HepG2 (cell line): ENCODE data around the gene B4GALT2. TPM values are rescaled to one million over a fixed set of nuclear protein-coding genes. Genes with fewer than 3 reads are reported as not detected.

Source experiments
- AGO2 ChIP-seq: fragments of 200-400 bp; formaldehyde crosslinking; optimal IDR thresholded peaks from 2 replicates; pipeline ENCODE3; 2017; ENCODE audit warnings: mild to moderate bottlenecking, low read depth, low read length, moderate library complexity
- ATAD3A ChIP-seq: sonication (generic); formaldehyde crosslinking; IDR thresholded peaks from 2 replicates; pipeline ENCODE4 v1.4.0; 2020; ENCODE audit warnings: missing genetic modification reagents
- ATF2 ChIP-seq: sonication (generic); formaldehyde crosslinking; IDR thresholded peaks from 2 replicates; pipeline ENCODE4 v1.4.0; 2020; ENCODE audit warnings: missing genetic modification reagents
- ELF4 ChIP-seq: sonication (generic); formaldehyde crosslinking; IDR thresholded peaks from 2 replicates; pipeline ENCODE4 v1.5.0; 2020; ENCODE audit warnings: missing genetic modification reagents, mild to moderate bottlenecking, moderate library complexity, borderline replicate concordance
- FIP1L1 ChIP-seq: fragments of 200-400 bp; formaldehyde crosslinking; IDR thresholded peaks from 2 replicates; pipeline ENCODE4 v1.6.1; 2018; ENCODE audit warnings: low read depth, mild to moderate bottlenecking, low read length, moderate library complexity, borderline replicate concordance; ENCODE audit not compliant: insufficient read depth
- FOXA3 ChIP-seq: IDR thresholded peaks from 2 replicates; pipeline ENCODE4 v1.6.1; 2016; ENCODE audit warnings: missing genetic modification reagents, missing compliant biosample characterization
- HES4 ChIP-seq: sonication (generic); formaldehyde crosslinking; IDR thresholded peaks from 2 replicates; pipeline ENCODE4 v1.9.0; 2021; ENCODE audit warnings: mild to moderate bottlenecking, missing genetic modification reagents, borderline replicate concordance
- HOXA3 ChIP-seq: sonication (generic); formaldehyde crosslinking; IDR thresholded peaks from 2 replicates; pipeline ENCODE4 v1.5.0; 2020; ENCODE audit warnings: missing genetic modification reagents
- KLF11 ChIP-seq: IDR thresholded peaks from 2 replicates; pipeline ENCODE4 v1.6.1; 2016; ENCODE audit warnings: missing compliant biosample characterization
- MATR3 ChIP-seq: sonication (generic); formaldehyde crosslinking; IDR thresholded peaks from 2 replicates; pipeline ENCODE4 v1.4.0; 2020; ENCODE audit warnings: missing genetic modification reagents
- MED13 ChIP-seq: sonication (generic); formaldehyde crosslinking; IDR thresholded peaks from 2 replicates; pipeline ENCODE4 v1.5.0; 2020; ENCODE audit warnings: missing genetic modification reagents
- MED8 ChIP-seq: sonication (generic); formaldehyde crosslinking; IDR thresholded peaks from 2 replicates; pipeline ENCODE4 v1.8.1; 2023; ENCODE audit warnings: mild to moderate bottlenecking, missing genetic modification reagents; ENCODE audit not compliant: insufficient replicate concordance
- NCOR1 ChIP-seq: fragments of 200-600 bp; sonication (generic); IDR thresholded peaks from 2 replicates; pipeline ENCODE4 v1.7.0; 2017; ENCODE audit warnings: antibody characterized with exemption, low read length, borderline replicate concordance
- ONECUT2 ChIP-seq: sonication (generic); formaldehyde crosslinking; IDR thresholded peaks from 2 replicates; pipeline ENCODE4 v1.4.0; 2020; ENCODE audit warnings: missing genetic modification reagents
- PHF21A ChIP-seq: sonication (generic); formaldehyde crosslinking; IDR thresholded peaks from 2 replicates; pipeline ENCODE4 v1.5.0; 2020; ENCODE audit warnings: mild to moderate bottlenecking, missing genetic modification reagents
- PLRG1 ChIP-seq: fragments of 450-650 bp; conservative IDR thresholded peaks from 2 replicates; pipeline ENCODE4 v1.6.1; 2016
- POGZ ChIP-seq: sonication (generic); formaldehyde crosslinking; IDR thresholded peaks from 2 replicates; pipeline ENCODE4 v1.4.0; 2020; ENCODE audit warnings: mild to moderate bottlenecking, missing genetic modification reagents
- SATB2 ChIP-seq: sonication (generic); formaldehyde crosslinking; IDR thresholded peaks from 2 replicates; pipeline ENCODE4 v1.5.0; 2020; ENCODE audit warnings: missing genetic modification reagents
- SKI ChIP-seq: fragments of 450-650 bp; IDR thresholded peaks from one replicate; pipeline ENCODE4 v1.6.1; 2018; ENCODE audit warnings: mild to moderate bottlenecking; ENCODE audit not compliant: partially characterized antibody
- STAT5B ChIP-seq: sonication (generic); formaldehyde crosslinking; IDR thresholded peaks from 2 replicates; pipeline ENCODE4 v1.4.0; 2020; ENCODE audit warnings: missing genetic modification reagents
- TOE1 ChIP-seq: sonication (generic); formaldehyde crosslinking; IDR thresholded peaks from 2 replicates; pipeline ENCODE4 v1.4.0; 2020; ENCODE audit warnings: mild to moderate bottlenecking, missing genetic modification reagents
- TSC22D2 ChIP-seq: sonication (generic); formaldehyde crosslinking; IDR thresholded peaks from 2 replicates; pipeline ENCODE4 v1.5.1; 2020; ENCODE audit warnings: missing genetic modification reagents, mild to moderate bottlenecking, borderline replicate concordance
- ZMYM2 ChIP-seq: sonication (generic); formaldehyde crosslinking; IDR thresholded peaks from 2 replicates; pipeline ENCODE4 v1.8.0; 2022; ENCODE audit warnings: mild to moderate bottlenecking, missing genetic modification reagents
- ZNF232 ChIP-seq: sonication (generic); formaldehyde crosslinking; IDR thresholded peaks from 2 replicates; pipeline ENCODE4 v1.4.0; 2020; ENCODE audit warnings: missing genetic modification reagents, borderline replicate concordance
- ZNF274 ChIP-seq: sonication (generic); formaldehyde crosslinking; IDR thresholded peaks from 2 replicates; pipeline ENCODE4 v1.5.1; 2020; ENCODE audit warnings: mild to moderate bottlenecking, missing genetic modification reagents
- ZNF331 ChIP-seq: sonication (generic); formaldehyde crosslinking; IDR thresholded peaks from 2 replicates; pipeline ENCODE4 v1.4.0; 2020; ENCODE audit warnings: missing genetic modification reagents
- ZNF567 ChIP-seq: sonication (generic); formaldehyde crosslinking; IDR thresholded peaks from 2 replicates; pipeline ENCODE4 v1.8.1; 2023; ENCODE audit warnings: mild to moderate bottlenecking, missing genetic modification reagents, borderline replicate concordance
- ZNF773 ChIP-seq: sonication (generic); formaldehyde crosslinking; IDR thresholded peaks from 2 replicates; pipeline ENCODE4 v1.4.0; 2020; ENCODE audit warnings: missing genetic modification reagents, borderline replicate concordance
- ZNF782 ChIP-seq: sonication (generic); formaldehyde crosslinking; IDR thresholded peaks from 2 replicates; pipeline ENCODE4 v1.4.0; 2020; ENCODE audit warnings: missing genetic modification reagents, mild to moderate bottlenecking, borderline replicate concordance
- ZNF891 ChIP-seq: sonication (generic); formaldehyde crosslinking; IDR thresholded peaks from 2 replicates; pipeline ENCODE4 v1.5.0; 2020; ENCODE audit warnings: mild to moderate bottlenecking, missing genetic modification reagents
- polyA plus RNA-seq, 8 experiments: library from polyadenylated mRNA; depleted of rRNA in 3 of 8; stranded (reverse) in 7 of 8; unstranded in 1 of 8; fragments of >200 nt; fragmentation: Illumina TruSeq in 4 of 8; extraction: Trizol in 4 of 8; gene quantifications; 2 replicates each; pipeline versions ENCODE4 v1.2.1 to v1.2.3, GENCODE V29; 2011 to 2016; ENCODE audit warnings: low read depth in 4 of 8, missing spikeins in 1 of 8, mixed read lengths in 1 of 8; ENCODE audit not compliant: insufficient read depth in 1 of 8
- total RNA-seq, 5 experiments: library from RNA; depleted of rRNA; stranded (reverse); fragments of >200 nt; fragmentation: Illumina TruSeq; extraction: Trizol; gene quantifications; 2 replicates each; pipeline ENCODE4 v1.2.3, GENCODE V29; 2016; ENCODE audit warnings: low read depth in 1 of 5
- TF ChIP-seq, protein P1 (sequence below): sonication (generic); formaldehyde crosslinking; IDR thresholded peaks from 2 replicates; pipeline ENCODE4 v1.4.0; 2020; ENCODE audit warnings: low read depth, mild to moderate bottlenecking, missing genetic modification reagents

B4GALT2 gene
- total and polyA plus RNA-seq, 2 of the 13 experiments (the other 11 are each of a cell fraction or from before 2014, with no cell fraction given), result 41.9 to 78.0 TPM

- TF ChIP-seq HES4 (peak; percentile 57; the same call in 1 of the 2 replicates), FIP1L1 (no peak), TOE1 (CRISPR knock-in tag) (no peak), MED13 (CRISPR knock-in tag) (no peak), ZNF891 (CRISPR knock-in tag) (peak; percentile 47; the same call in 1 of the 2 replicates), ZMYM2 (CRISPR knock-in tag) (peak; percentile 16; the same call in 1 of the 2 replicates), STAT5B (CRISPR knock-in tag) (no peak), ZNF274 (CRISPR knock-in tag) (peak; percentile 35; the same call in 1 of the 2 replicates), POGZ (CRISPR knock-in tag) (peak; percentile 46), SKI (peak; percentile 9), PHF21A (peak; percentile 42; the same call in 1 of the 2 replicates), KLF11 (no peak), NCOR1 (no peak), FOXA3 (CRISPR knock-in tag) (no peak), ZNF567 (CRISPR knock-in tag) (no peak), ZNF232 (CRISPR knock-in tag) (no peak), AGO2 (peak; percentile 98), MED8 (no peak), ATAD3A (no peak), ZNF773 (CRISPR knock-in tag) (no peak), ZNF331 (CRISPR knock-in tag) (no peak; the same call in 1 of the 2 replicates), TSC22D2 (CRISPR knock-in tag) (no peak), PLRG1 (no peak), SATB2 (no peak), ZNF782 (CRISPR knock-in tag) (peak; percentile 26; the same call in 1 of the 2 replicates), ATF2 (CRISPR knock-in tag) (no peak), HOXA3 (no peak; the same call in 1 of the 2 replicates), ELF4 (CRISPR knock-in tag) (no peak), MATR3 (CRISPR knock-in tag) (no peak), ONECUT2 (CRISPR knock-in tag) (no peak)
- TF ChIP-seq, protein P1, sequence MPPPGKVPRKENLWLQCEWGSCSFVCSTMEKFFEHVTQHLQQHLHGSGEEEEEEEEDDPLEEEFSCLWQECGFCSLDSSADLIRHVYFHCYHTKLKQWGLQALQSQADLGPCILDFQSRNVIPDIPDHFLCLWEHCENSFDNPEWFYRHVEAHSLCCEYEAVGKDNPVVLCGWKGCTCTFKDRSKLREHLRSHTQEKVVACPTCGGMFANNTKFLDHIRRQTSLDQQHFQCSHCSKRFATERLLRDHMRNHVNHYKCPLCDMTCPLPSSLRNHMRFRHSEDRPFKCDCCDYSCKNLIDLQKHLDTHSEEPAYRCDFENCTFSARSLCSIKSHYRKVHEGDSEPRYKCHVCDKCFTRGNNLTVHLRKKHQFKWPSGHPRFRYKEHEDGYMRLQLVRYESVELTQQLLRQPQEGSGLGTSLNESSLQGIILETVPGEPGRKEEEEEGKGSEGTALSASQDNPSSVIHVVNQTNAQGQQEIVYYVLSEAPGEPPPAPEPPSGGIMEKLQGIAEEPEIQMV, result no peak
Measured at GRCh38 chr1:43991476-43992231, 12.6 kb downstream of the B4GALT2 start, which contains the start of gene CCDC24 (continued).
